Measurements from ENCODE around the gene UNC50.
A peak's percentile ranks its signal among the peaks of the same experiment; 100 is the strongest.

UNC50 gene

GRCh38 chr2:98598781-98599428 is 9.5 kb upstream of the UNC50 start:
- Histone ChIP-seq H3K27ac (no peak overlapping the region), H3K4me1 (ENCODE audit: low read depth, poor library complexity, severe bottlenecking) (peaks cover 8% of the 10 kb centered on the region), H3K4me2 (no peak overlapping the region), H4K20me1 (ENCODE audit: insufficient read depth) (no peaks in the 10 kb centered on the region), H3K36me3 (ENCODE audit: insufficient read depth) (no peaks in the 10 kb centered on the region), H3K27me3 (ENCODE audit: insufficient read depth, low read depth) (no peaks in the 10 kb centered on the region), H3K79me2 (ENCODE audit: insufficient read depth, low read depth) (no peaks in the 10 kb centered on the region), H3K4me3 (IDR thresholded peaks at IDR 0.05; ENCODE audit: insufficient read depth, low read depth, low read length) (no peak overlapping the region), H3K9ac (no peak overlapping the region), H2AFZ (ENCODE audit: low read depth) (no peak overlapping the region)
- TF ChIP-seq CTCF (conservative IDR thresholded peaks at IDR 0.05; ENCODE audit: low read depth, low read length): no peak

GRCh38 chr2:98601532-98602132 is 6.8 kb upstream of the UNC50 start:
- no peak overlapping the region for H3K4me2 ChIP-seq
- no peak overlapping the region for H3K27ac ChIP-seq
- no peaks in the 10 kb centered on the region for H4K20me1 ChIP-seq (ENCODE audit: insufficient read depth)
- H3K79me2 ChIP-seq (ENCODE audit: insufficient read depth, low read depth): no peaks in the 10 kb centered on the region; the same call in 1 of the 2 replicates
- TF ChIP-seq CTCF (conservative IDR thresholded peaks at IDR 0.05; ENCODE audit: low read depth, low read length): peak; percentile 87
- no peaks in the 10 kb centered on the region for H3K27me3 ChIP-seq (ENCODE audit: insufficient read depth, low read depth)
- H3K9ac ChIP-seq: no peak overlapping the region
- no peaks in the 10 kb centered on the region for H3K36me3 ChIP-seq (ENCODE audit: insufficient read depth)
- H3K4me3 ChIP-seq (IDR thresholded peaks at IDR 0.05; ENCODE audit: insufficient read depth, low read depth, low read length): no peak overlapping the region
- H2AFZ ChIP-seq (ENCODE audit: low read depth): no peak overlapping the region
- peaks cover 8% of the 10 kb centered on the region for H3K4me1 ChIP-seq (ENCODE audit: low read depth, poor library complexity, severe bottlenecking)

GRCh38 chr2:98604547-98604946 is 3.8 kb upstream of the UNC50 start:
- Histone ChIP-seq H3K4me1 (ENCODE audit: low read depth, poor library complexity, severe bottlenecking) (peaks cover 14% of the 10 kb centered on the region), H3K9ac (no peak overlapping the region), H3K4me2 (no peak overlapping the region), H3K27ac (no peak overlapping the region), H3K4me3 (IDR thresholded peaks at IDR 0.05; ENCODE audit: insufficient read depth, low read depth, low read length) (no peak overlapping the region), H2AFZ (ENCODE audit: low read depth) (no peak overlapping the region), H3K79me2 (ENCODE audit: insufficient read depth, low read depth) (peaks cover 21% of the 10 kb centered on the region), H3K27me3 (ENCODE audit: insufficient read depth, low read depth) (no peaks in the 10 kb centered on the region), H3K36me3 (ENCODE audit: insufficient read depth) (no peaks in the 10 kb centered on the region), H4K20me1 (ENCODE audit: insufficient read depth) (no peaks in the 10 kb centered on the region)
- TF ChIP-seq CTCF (conservative IDR thresholded peaks at IDR 0.05; ENCODE audit: low read depth, low read length): no peak

- no peak for TF ChIP-seq CTCF (conservative IDR thresholded peaks at IDR 0.05; ENCODE audit: low read depth, low read length)
- no peak overlapping the region for H2AFZ ChIP-seq (ENCODE audit: low read depth)
- H3K36me3 ChIP-seq (ENCODE audit: insufficient read depth): no peaks in the 10 kb centered on the region
- peaks cover 19% of the 10 kb centered on the region for H3K4me1 ChIP-seq (ENCODE audit: low read depth, poor library complexity, severe bottlenecking)
- no peak overlapping the region for H3K4me3 ChIP-seq (IDR thresholded peaks at IDR 0.05; ENCODE audit: insufficient read depth, low read depth, low read length)
- no peak overlapping the region for H3K27ac ChIP-seq
- no peak overlapping the region for H3K4me2 ChIP-seq
- no peak overlapping the region for H3K9ac ChIP-seq
- peaks cover 23% of the 10 kb centered on the region for H3K79me2 ChIP-seq (ENCODE audit: insufficient read depth, low read depth)
- H3K27me3 ChIP-seq (ENCODE audit: insufficient read depth, low read depth): no peaks in the 10 kb centered on the region
- H4K20me1 ChIP-seq (ENCODE audit: insufficient read depth): no peaks in the 10 kb centered on the region
These were observed 3.3 kb upstream of the UNC50 start for GRCh38 chr2:98605076-98605475.

Measured in KMS-11 (cell line).